Endodermal cell (in vitro differentiated cells): ENCODE results near the gene LRRC26. TPM values are rescaled to one million over a fixed set of nuclear protein-coding genes. Genes with fewer than 3 reads are reported as not detected.

ENCODE experiments used
- DNase-seq: peaks from one replicate; pipeline ENCODE4 v3.0.0-alpha.2; 2017
- H3K27ac ChIP-seq: 2 replicates; pipeline ENCODE4 v1.5.1; 2013; ENCODE audit warnings: mild to moderate bottlenecking, low read depth, low read length, moderate library complexity
- H3K27me3 ChIP-seq: 2 replicates; pipeline ENCODE4 v1.6.1; 2013; ENCODE audit warnings: mild to moderate bottlenecking, low read length, moderate library complexity; ENCODE audit not compliant: insufficient read depth, control insufficient read depth, poor library complexity, severe bottlenecking
- H3K36me3 ChIP-seq: 2 replicates; pipeline ENCODE4 v1.7.0; 2013; ENCODE audit warnings: mild to moderate bottlenecking, low read length, moderate library complexity; ENCODE audit not compliant: control insufficient read depth, insufficient read depth
- H3K4me1 ChIP-seq: one replicate; pipeline ENCODE4 v1.7.0; 2013; ENCODE audit warnings: low read length; ENCODE audit not compliant: control insufficient read depth, insufficient read depth
- H3K4me3 ChIP-seq: 2 replicates; pipeline ENCODE4 v1.5.1; 2013; ENCODE audit warnings: mild to moderate bottlenecking, low read length, moderate library complexity
- H3K9ac ChIP-seq: 2 replicates; pipeline ENCODE4 v1.6.1; 2013; ENCODE audit warnings: mild to moderate bottlenecking, low read length, moderate library complexity; ENCODE audit not compliant: poor library complexity, severe bottlenecking; ENCODE audit errors: extremely low read depth
- H3K9me3 ChIP-seq: 2 replicates; pipeline ENCODE4 v1.6.1; 2013; ENCODE audit warnings: mild to moderate bottlenecking, low read length, moderate library complexity; ENCODE audit not compliant: control insufficient read depth
- H3K27ac Mint-ChIP-seq: 2 replicates; pipeline ENCODE4 v1.8.0; 2020; ENCODE audit warnings: mixed read lengths
- H3K27me3 Mint-ChIP-seq: 2 replicates; pipeline ENCODE4 v1.8.0; 2021; ENCODE audit warnings: mild to moderate bottlenecking, mixed read lengths; ENCODE audit not compliant: insufficient read depth
- H3K36me3 Mint-ChIP-seq: 2 replicates; pipeline ENCODE4 v1.8.0; 2020; ENCODE audit warnings: low read depth, mixed read lengths
- H3K4me1 Mint-ChIP-seq: 2 replicates; pipeline ENCODE4 v1.8.0; 2020; ENCODE audit warnings: mixed read lengths
- H3K4me3 Mint-ChIP-seq: 2 replicates; pipeline ENCODE4 v1.8.0; 2020; ENCODE audit warnings: mild to moderate bottlenecking, moderate library complexity, mixed read lengths
- H3K9me3 Mint-ChIP-seq: 2 replicates; pipeline ENCODE4 v1.8.0; 2020; ENCODE audit warnings: mild to moderate bottlenecking, mixed read lengths
- CTCF ChIP-seq: fragments of 200-600 bp; sonication (generic); conservative IDR thresholded peaks from 2 replicates; pipeline ENCODE4 v1.5.0; 2021; ENCODE audit warnings: antibody characterized with exemption, mild to moderate bottlenecking
- WGBS, 2 experiments: methylation state at CpG; one replicate each; pipeline versions ENCODE4 v1.1.5 to v1.1.7; 2013; ENCODE audit warnings: missing lambda C conversion rate in 2 of 2, mixed read lengths in 1 of 2; ENCODE audit not compliant: insufficient coverage in 1 of 2, insufficient read length in 1 of 2; 5-methylcytosine and 5-hydroxymethylcytosine counted together
- total RNA-seq, 2 donors: library from RNA; stranded (reverse); fragmentation: NEBNext Ultra II Directional in 1 of 2; extraction: Animal tissue kit (Norgen Biotek cat#: 25700) in 1 of 2; gene quantifications; 2 replicates in 1 of 2; 3 replicates in 1 of 2; pipeline ENCODE4 v1.2.1, GENCODE V29; 2021

Gene LRRC26
- total RNA-seq, 2 donors from 2014 or later: 0.53 TPM; not detected in 1

DNA sequence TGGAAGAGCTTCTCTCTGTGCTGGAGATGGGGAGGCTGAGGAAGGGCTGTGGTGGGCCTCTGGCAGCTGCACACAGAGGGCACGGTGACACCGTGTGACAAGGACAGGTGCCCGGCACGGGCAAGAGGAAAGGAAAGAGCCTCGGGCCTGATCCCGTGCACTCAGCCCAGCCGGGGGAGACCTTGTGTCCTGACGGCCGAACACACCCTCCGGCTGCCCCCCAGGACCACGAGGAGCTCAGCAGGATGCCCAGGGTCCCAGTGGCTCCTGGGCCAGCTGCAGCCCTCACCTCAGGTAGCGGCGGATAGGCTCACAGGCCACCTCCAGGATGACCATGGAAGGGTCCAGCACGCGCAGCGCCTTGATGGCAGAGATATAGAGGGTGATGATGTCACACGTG is 13.0 kb upstream of the LRRC26 start:
- Histone ChIP-seq H3K9ac (no peak overlapping the region), H3K4me3 (no peak overlapping the region), H3K9me3 (no peaks in the 10 kb centered on the region), H3K36me3 (peaks cover 19% of the 10 kb centered on the region), H3K4me1 (peaks cover 12% of the 10 kb centered on the region), H3K27ac (no peak overlapping the region), H3K27me3 (no peaks in the 10 kb centered on the region)
- Mint-ChIP-seq H3K9me3 (no peaks in the 10 kb centered on the region), H3K4me3 (no peak overlapping the region), H3K27me3 (no peaks in the 10 kb centered on the region), H3K27ac (no peak overlapping the region), H3K36me3 (peaks cover 22% of the 10 kb centered on the region), H3K4me1 (peaks cover 12% of the 10 kb centered on the region)
- TF ChIP-seq CTCF: no peak
- no peak for DNase-seq
- 90 to 95% methylated on average over 11 to 17 of the region's 17 CpGs for WGBS, 2 experiments

GRCh38 chr9:137181680-137182079 is 11.8 kb upstream of the LRRC26 start:
- H3K9me3 Mint-ChIP-seq: no peaks in the 10 kb centered on the region
- DNase-seq: no peak
- H3K36me3 Mint-ChIP-seq: peaks cover 22% of the 10 kb centered on the region
- Histone ChIP-seq H3K9ac (no peak overlapping the region), H3K4me3 (no peak overlapping the region), H3K9me3 (no peaks in the 10 kb centered on the region), H3K4me1 (peaks cover 1% of the 10 kb centered on the region), H3K27ac (no peak overlapping the region), H3K36me3 (peaks cover 12% of the 10 kb centered on the region), H3K27me3 (no peaks in the 10 kb centered on the region)
- H3K27ac Mint-ChIP-seq: no peak overlapping the region
- WGBS, 2 experiments: 94 to 96% methylated on average over 13 to 22 of the region's 22 CpGs
- H3K4me1 Mint-ChIP-seq: peaks cover 2% of the 10 kb centered on the region
- TF ChIP-seq CTCF: no peak
- H3K27me3 Mint-ChIP-seq: no peaks in the 10 kb centered on the region
- no peak overlapping the region for H3K4me3 Mint-ChIP-seq

DNA sequence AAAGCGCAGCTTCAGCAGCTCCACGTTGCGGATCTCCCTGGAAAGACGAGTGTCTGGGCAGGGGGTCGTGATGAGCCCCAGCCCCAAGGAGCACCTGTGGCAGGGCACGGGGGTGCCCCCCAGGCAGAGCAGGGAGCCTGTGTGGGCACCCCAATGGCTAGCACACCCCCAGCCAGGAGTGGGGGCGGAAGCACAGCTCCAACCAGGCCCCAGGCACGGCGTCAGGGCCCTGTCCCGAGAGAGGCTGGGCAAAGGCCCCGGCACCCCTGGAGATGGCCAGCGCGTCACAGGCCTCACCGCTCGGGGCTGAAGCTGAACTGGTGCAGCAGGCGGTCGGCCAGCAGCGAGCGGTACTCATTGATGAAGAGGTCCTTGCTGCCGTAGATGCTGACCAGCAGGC is 10.6 kb upstream of the LRRC26 start:
- Histone ChIP-seq H3K9me3 (no peaks in the 10 kb centered on the region), H3K36me3 (peaks cover 7% of the 10 kb centered on the region), H3K9ac (no peak overlapping the region), H3K27me3 (peaks cover 8% of the 10 kb centered on the region), H3K4me1 (no peaks in the 10 kb centered on the region), H3K27ac (no peak overlapping the region), H3K4me3 (no peak overlapping the region)
- no peaks in the 10 kb centered on the region for H3K9me3 Mint-ChIP-seq
- H3K27me3 Mint-ChIP-seq: no peaks in the 10 kb centered on the region
- peaks cover 22% of the 10 kb centered on the region for H3K36me3 Mint-ChIP-seq
- H3K4me1 Mint-ChIP-seq: no peaks in the 10 kb centered on the region
- TF ChIP-seq CTCF: no peak
- H3K27ac Mint-ChIP-seq: no peak overlapping the region
- H3K4me3 Mint-ChIP-seq: no peak overlapping the region
- 94 to 98% methylated on average over 17 to 20 of the region's 20 CpGs for WGBS, 2 experiments
- DNase-seq: no peak
